Dermis microvascular lymphatic vessel endothelial cell (primary cell): ENCODE data around the gene PLCL2. TPM values are rescaled to one million over a fixed set of nuclear protein-coding genes. Genes with fewer than 3 reads are reported as not detected.

ENCODE experiments used
- DNase-seq, 2 donors: peaks; one replicate each; pipeline versions ENCODE4 v3.0.0 to v3.0.0-alpha.2; 2010; ENCODE audit warnings: low read depth in 2 of 2
- total RNA-seq: library from RNA; depleted of rRNA; stranded (reverse); fragments of >200 nt; gene quantifications from 2 replicates; pipeline ENCODE4 v1.2.1, GENCODE V29; 2014

PLCL2 gene
- total RNA-seq, 1 donor from 2014 or later, result 10.7 TPM

DNA sequence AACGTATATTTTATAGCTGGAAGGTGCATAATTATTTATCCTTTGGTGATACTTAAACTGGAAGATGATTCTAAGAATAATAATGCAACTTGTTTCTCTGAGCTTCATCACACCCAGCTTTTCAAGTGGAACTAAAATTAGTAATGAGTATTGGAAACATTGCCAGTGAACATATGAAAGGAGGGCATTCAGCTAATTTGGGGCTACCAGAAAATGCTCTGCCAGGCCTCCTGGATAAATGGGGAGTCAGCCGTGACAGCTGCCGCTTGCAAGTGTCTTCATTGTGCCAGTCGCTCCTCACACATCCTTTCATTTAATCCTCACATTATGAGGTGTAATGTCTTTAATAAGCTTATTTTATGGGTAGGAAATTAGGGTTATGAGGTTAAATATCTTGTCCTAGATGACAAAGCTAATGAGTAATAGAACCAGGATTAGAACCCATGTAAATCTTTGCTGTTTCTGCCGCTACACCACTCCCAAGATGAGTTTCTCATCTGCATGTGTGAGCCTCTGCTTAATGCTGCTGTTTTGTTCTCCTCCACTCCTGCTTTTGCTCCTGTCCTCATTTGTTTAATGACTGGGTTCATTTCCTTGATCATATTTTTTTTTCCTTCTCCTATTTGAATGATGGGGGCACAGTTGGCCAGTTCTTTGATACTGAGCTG is 155.7 kb downstream of the PLCL2 start:
- no peak for DNase-seq

DNA sequence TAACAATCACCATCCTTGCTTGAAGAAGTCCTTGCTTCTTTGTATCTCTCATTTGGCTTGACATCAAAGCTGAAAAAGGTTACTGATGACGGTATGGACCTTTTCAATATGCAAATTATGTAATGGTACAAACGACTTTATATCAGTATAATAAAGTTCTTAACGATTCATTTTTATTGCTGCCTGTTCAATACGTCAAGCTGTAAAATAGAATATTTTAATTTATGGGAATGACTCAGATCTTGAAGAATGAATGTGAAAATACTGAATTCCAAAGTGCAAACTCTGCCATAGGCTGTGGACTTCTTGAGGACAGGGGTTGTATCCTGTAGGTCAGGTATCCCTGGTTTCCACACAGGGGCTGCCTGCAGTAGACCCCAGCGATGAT is 156.2 kb downstream of the PLCL2 start:
- no peak for DNase-seq

DNA sequence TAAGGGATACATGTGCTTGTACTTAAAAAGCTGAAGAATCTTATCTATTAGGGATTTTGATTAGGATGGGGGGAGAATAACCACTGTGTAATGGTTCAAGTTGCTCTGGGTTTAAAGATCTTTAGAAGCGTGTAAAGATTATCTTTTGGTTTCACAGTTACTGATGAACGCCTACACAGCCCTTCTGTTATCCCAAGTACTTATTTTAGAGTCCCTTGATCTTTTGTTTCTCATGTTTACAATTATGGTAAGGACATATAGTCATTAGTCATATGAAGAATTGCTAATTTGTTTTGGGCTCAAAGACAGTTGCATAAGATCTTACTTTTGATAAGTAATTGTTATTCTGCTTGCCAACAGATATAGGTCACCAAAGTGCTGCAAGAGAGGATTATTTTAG is 160.1 kb downstream of the PLCL2 start:
- no peak for DNase-seq

DNA sequence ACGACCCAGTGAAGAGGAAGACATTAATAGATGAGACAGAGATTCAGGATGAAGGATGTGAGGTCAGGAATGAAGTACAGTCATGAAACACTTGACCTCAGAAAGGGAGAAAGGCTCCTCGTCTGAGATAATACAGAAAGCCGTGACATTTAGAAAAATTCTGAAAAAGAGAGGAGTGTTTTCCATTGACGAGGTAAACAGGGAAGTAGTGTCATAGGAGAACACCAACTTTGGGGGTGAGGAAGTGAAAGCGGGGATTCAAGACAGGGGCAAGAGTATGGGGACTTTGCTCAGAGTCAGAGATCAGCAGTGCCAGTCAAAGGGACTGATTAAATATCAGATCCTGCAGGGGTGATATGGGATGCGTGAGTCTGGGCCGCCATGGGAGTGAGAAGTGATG is 160.9 kb downstream of the PLCL2 start:
- no peak for DNase-seq

DNA sequence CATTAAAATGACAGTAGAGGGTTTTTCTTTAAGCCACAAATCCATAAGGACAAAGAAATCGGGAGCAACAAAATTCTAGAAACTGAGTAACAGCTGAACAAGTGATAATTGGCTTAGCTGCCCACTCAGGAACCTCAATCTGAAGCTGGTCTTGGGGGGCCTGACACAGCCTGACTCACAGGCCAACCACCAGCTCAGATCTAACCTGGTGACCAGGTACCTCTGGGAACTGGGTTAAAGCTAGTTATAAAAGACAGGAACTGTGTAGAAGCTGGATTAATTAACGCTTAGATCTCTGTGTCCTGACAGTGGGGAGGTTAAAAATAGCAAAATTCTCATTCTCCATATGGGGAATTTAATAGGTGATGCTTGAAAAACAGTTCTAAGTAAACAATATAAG is 161.9 kb downstream of the PLCL2 start:
- no peak for DNase-seq

DNA sequence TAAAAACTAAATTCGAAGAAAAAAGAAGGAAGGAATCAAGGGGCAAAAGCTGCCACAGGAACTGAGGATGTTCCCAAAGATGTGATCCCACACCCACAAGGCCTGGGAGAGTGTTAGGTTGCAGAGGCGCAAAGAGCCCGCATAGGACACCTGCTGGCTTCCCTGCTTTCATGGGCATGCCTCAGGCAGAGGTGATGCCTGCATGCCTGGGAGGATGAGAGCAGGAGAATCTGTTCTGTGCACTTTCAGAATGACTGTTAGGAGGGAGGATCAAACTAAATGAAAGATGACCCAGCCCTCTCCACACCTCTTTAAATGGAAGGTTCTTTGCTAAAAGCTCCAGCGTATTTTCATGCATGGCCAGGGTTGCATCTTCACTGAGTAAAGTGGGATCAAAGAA is 162.4 kb downstream of the PLCL2 start:
- DNase-seq, result no peak

DNA sequence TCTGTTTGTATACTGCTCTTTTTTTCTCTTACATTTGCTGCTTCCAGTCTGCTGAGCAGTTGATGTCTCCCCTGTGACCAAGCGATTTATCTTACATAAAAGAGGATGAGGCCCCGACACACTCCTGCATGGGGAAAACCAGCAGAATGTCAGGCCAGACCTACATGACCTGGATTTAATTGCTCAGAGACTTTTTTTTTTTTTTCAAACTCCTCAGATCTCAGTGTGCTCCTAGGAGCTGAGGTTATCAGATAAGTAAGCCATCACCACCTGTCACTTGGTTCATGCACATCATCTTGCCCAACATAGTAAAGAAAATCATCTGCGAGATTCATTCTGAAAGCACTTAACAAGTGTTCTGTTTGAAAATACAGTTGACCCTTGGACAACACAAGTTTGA is 163.1 kb downstream of the PLCL2 start:
- DNase-seq, result no peak

DNA sequence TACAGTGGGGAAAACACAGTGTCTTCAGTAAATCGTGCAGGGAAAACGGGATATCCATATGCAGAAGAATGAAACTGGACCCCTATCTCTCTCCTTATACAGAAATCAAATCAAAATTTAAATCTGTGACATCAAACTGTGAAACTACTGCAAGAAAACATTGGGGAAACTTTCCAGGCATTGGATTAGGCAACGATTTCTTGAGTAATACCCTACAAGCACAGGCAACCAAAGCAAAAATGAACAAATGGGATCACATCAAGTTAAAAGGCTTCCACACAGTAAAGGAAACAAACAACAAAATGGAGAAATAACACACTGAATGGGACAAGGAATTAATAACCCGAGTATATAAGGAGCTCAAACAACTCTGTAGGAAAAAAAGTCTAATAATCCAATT is 165.3 kb downstream of the PLCL2 start:
- DNase-seq, result no peak

DNA sequence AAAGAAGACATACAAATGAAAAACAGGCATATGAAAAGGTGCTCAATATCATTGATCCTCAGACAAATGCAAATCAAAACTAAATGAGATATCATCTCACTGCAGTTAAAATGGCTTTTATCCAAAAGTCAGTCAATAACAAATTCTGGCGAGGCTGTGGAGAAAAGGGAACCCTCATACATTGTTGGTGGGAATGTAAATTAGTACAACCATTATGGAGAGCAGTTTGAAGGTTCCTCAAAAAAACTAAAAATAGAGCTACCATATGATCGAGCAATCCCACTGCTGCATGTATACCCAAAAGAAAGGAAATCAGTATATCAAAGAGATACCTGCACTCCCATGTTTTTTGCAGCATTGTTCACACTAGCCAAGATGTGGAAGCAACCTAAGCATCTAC is 165.8 kb downstream of the PLCL2 start:
- no peak for DNase-seq

DNA sequence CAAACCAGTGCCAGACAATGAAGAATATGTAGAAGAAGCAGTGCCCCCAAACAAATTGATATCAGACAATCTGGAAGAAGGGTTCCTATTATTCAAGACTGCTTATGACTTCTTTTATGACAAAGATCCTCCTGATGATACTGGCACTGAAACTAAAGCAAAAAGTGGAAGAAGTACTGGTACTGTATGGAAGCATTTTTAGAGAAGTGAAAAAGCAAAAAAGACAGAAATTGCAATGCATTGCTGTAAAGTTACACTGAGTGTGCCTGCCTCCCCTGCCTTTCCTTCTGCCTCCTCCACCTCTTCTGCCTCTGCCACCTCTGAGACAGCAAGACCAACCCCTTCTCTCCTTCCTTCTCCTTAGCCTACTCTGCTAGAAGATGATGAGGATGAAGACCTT is 167.6 kb downstream of the PLCL2 start:
- no peak for DNase-seq

DNA sequence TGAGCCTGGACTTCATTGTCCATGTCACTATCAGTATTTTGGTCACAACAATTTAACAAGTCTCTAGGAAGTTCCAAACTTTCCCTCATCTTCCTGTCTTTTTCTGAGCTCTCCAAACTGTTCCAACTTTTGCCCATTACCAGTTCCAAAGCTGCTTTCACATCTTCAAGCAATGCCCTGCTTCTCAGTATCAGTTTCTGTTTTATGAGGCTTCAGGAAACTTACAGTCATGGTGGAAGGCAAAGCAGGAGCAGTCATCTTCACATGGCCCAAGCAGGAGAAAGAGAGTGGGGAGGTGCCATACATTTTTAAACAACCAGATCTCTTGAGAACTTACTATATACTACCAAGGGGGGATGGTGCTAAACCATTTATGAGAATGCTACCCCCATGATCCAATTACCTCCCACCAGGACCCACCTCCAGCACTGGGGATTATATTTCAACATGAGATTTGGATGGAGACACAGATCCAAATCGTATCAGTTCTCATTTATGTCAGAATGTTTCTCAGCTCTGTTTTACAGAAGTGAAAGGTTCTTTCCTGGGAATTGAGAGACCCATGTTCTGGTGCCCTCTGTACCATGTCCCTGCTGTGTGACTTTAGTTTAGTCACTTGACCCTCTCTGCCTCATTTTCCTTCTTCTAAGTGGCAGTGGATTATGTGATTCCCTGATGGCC is 169.7 kb downstream of the PLCL2 start:
- DNase-seq, result no peak

DNA sequence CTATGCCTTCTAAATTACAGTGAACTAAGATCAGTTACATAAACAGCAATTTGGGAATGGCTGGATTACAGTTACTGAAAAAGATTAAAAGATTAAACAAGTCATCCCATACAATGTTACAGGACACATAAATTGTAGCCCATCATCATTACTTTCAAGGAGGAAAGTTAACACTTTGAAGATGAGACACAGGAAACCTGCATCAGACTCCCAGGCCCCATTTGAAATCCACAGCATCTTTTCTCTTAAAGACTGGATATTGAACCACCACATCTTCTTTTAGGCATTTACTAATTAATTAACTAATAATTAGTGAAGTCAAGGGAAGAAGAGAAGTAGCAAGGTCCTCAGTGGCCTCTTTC is 170.2 kb downstream of the PLCL2 start:
- no peak for DNase-seq

DNA sequence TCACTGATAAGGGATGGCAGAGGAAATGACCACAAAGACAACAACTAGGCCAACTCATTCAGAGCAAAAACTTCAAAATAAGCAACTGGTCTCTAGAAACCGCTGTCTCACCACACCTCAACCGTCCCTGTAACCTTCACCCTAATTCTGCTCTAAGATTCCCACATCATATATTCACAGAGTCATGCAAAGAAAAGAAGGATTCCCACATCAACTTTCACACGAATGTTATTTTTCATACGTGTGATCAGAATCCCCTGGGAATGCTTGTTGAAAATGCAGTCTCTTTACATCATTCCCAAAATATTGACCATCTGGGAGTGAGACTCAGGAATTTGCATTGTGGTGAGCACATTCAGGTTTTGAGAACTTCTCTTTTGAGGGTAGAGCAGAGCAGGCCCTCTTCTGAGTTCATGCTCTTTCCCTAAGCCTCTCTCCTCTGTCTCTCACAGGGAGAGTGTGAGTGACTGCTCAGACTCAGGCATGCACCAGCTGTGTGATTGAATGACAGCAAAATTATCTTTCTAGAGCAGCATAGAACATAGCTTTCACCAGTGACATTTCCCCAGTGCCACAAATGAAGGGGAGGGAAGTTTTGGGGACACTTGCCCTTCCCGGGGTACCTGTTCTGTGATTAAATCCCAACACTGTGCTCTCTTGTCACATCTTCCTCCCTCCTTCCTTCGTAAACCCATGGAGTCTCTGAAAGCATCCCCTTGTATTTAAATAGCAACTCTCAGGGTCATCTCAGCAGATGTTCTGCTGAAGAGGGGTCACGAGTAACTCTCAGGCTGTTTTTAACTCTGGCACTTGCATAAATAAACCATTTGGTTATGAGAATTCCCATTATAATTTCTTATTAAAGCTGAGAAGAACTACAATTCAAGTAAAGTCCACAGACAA is 170.9 kb downstream of the PLCL2 start:
- no peak for DNase-seq

DNA sequence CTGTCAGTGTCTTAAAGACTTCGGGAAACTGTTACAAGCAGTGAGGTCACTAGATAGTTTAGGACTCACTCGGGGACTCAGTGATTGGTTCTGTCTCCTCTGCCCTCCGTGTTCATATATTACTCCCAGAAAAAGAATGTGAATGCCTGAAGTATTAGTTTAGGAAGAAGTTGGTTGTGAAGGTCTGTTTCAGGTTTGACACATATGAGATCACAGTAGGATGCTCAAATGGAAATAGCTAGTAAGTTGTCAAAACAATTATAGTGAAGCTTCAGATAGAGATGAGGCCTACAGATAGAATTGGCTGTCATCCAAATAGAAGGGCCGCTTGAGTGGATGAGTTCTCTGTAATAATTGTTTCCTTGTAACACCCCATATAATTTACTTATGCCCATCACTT is 172.6 kb downstream of the PLCL2 start:
- no peak for DNase-seq

DNA sequence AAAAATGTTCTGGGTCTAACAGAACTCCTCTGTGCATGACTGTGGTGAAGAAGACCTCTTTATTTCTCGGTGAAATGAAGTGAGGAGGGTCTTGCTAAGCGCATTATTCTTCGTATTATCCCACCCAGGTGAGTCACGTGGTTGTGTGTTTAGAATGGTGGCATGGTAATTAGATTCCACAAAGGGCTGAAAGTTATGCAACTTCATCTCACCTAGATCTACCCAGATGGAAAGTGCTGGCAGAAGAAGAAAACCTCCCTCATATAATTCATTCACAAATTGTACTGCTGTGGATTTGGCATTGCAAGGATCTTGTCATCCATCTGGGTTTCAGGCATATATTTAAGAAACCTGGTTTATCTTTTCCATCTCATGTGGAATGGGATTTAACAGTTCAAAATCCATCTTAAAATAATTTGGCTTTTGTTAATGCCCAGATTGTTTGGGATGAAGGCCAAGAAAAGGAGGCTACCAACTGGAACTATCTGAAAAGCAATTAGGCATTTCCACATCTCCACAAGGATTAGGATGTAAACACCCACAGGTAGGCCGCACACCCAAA is 175.3 kb downstream of the PLCL2 start:
- DNase-seq, result no peak

DNA sequence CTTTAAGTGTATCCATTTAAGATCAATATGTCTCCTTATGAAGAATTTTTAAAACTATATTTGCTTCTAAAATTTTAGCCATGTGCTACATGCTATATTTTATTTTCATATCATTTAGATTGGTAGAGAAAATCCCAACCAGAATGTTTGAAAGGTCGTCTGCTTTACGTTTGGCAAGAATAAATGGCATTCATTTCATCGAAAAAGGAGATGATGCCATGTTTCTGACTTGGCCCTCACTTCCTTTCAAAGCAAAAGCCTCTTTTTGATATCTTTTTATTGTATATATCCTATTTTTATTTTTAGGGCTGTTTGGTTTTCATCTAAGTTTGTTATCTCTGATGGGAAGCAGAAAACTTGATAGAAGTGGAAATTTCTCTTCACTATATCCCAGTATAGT is 176.2 kb downstream of the PLCL2 start:
- DNase-seq, result no peak

DNA sequence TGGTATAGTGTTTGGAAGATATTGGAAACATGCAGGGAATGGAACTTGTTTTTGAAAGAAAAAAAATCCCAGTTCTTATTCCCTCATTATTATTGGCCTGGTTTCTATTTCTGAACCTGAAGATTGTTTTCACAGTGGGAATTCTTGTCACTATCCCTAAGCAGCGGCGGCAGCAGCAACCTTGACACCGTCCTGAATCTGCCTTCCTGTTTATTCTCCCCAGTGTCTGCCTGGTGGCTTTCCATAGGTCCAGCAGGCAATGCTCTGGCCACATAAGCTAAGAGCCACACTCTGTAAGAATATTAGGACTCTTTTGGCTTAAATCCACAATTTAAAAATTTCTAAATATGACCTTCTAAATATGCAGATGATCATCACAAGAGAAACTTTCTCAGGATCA is 178.0 kb downstream of the PLCL2 start:
- DNase-seq, result no peak

DNA sequence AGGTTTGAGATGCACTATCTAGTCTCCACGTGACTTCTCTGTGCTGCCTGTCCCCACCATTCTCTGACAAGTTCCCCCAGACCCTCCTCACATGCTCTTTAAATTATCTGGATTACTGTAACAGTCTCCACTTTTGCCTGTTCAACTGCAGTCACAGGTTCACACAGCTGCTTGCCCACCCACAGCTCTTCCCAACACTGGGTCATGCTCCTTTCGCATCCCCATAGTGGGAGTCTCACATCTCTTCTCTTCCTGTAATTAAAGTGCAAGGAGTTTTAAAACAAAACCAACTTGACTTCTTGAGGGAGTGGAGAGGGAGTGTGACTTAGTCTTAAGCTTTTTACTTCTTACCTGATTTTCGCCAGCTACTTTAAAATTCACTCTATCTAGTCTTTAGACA is 178.8 kb downstream of the PLCL2 start:
- no peak for DNase-seq

DNA sequence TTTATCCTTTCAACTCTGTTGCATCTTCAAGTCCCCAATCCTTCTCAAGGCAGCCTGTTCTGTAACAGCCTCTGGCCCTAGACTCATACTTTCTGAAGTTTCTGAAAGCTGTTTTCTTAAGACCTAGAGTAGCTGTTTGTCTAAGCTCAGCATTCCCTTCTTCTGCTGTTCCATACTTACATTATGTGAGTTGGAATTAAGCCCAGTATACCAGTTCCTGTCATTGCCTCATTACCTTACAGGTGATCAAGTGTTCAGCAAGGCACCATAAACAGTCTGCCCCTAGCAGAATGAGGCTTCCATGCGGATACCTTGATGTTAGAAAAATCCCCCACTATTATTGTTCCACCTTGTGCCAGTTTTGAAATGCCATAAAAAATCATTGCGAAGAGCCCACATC is 180.6 kb downstream of the PLCL2 start:
- no peak for DNase-seq

DNA sequence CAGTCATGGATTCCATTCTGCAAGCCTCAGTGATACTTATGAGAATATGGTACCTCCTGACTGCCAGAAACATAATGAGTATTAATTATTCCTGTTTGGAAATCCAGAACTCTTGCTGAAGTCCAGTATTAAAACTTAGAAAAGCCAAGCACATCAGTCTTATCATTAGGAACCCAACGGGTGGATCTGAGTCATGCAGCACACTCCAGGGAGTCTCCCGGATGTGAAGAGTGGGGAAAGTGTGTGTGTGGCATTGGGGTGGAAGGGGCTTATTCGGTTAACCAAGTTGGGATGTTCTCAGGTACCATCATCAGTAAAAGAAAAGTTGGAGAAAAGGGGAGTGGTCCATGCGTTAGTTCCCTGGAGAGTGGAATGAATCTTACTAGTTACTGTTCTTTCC is 181.1 kb downstream of the PLCL2 start:
- no peak for DNase-seq

DNA sequence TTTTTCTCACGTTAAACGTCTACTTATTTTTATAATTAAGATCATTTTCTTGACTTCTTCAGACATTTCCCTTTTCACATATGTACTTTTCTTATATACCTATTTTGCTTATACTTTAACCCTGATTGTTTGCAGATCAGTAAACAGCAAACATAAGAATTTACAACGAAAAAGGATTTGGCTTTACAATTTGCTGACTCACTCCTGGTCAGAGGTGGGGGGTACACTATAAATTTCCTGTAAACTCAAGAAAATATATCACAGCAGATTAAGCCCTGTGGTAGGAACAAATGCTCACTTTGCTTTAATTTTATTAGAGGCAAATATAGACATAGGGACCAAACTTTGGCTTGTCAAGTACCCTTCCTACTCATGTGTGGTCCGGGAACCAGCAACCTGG is 185.0 kb downstream of the PLCL2 start:
- DNase-seq, result no peak

DNA sequence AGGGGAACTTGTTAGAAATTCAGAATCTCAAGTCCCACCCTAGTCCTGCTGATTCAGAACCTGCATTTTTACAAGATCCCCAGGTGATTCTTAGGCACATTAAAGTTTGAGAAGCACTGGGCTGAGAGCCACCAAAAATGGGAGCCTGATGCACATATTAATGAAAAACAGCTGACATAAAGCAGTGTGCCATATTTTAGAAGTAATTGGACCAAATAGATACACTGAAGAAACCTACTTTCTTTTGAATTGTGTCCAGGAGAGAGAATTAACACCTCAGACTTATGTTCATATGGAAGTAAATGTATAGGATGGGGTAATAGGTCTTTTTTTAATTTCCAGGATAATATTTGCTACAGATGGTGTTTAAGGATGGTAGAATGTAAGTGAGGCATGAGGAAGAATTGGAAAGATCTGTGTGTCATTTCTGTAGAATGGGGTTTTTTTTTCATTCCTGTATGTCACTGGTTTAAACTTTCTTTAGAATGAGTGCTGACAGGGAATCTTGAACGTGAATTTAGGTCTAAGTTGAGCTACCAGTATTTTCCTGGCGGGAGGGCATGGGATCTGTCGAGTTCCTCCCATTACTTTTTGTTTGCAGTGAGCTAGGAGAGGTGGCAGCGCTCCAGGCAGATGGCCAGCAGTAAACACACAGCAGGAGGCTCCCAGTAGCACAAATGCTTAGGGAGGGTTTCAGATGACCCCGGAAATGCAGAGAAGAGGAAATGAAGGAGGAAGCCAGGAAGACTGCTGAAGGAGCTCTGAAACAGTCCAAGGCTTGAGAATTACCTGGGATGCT is 185.6 kb downstream of the PLCL2 start:
- DNase-seq, result no peak
